H9 (cell line): ENCODE measurements around the gene FAF1. TPM values are rescaled to one million over a fixed set of nuclear protein-coding genes. Genes with fewer than 3 reads are reported as not detected.

ENCODE experiments used
- DNase-seq: peaks from one replicate; pipeline ENCODE4 v3.0.0-alpha.2; 2017
- H2AFZ ChIP-seq: one replicate; pipeline ENCODE4 v1.6.1; 2013; ENCODE audit warnings: mild to moderate bottlenecking, low read length, control low read depth, moderate library complexity
- H2AK5ac ChIP-seq: 2 replicates; pipeline ENCODE4 v1.6.1; 2013; ENCODE audit warnings: low read length, control low read depth, mixed read lengths; ENCODE audit not compliant: insufficient read length
- H2BK120ac ChIP-seq: one replicate; pipeline ENCODE4 v1.6.1; 2013; ENCODE audit warnings: low read depth, mild to moderate bottlenecking, low read length, control low read depth, inconsistent platforms; ENCODE audit not compliant: poor library complexity, severe bottlenecking
- H2BK12ac ChIP-seq: 2 replicates; pipeline ENCODE4 v1.6.1; 2013; ENCODE audit warnings: low read length, control low read depth, mixed read lengths, low read depth; ENCODE audit not compliant: insufficient read length
- H2BK15ac ChIP-seq: 2 replicates; pipeline ENCODE4 v1.6.1; 2013; ENCODE audit warnings: low read depth, low read length, control low read depth
- H2BK20ac ChIP-seq: one replicate; pipeline ENCODE4 v1.6.1; 2013; ENCODE audit warnings: low read depth, mild to moderate bottlenecking, low read length, control low read depth, inconsistent platforms; ENCODE audit not compliant: poor library complexity, severe bottlenecking
- H2BK5ac ChIP-seq: 2 replicates; pipeline ENCODE4 v1.6.1; 2013; ENCODE audit warnings: low read length, control low read depth, mixed read lengths; ENCODE audit not compliant: insufficient read length
- H3K14ac ChIP-seq: 2 replicates; pipeline ENCODE4 v1.6.1; 2013; ENCODE audit warnings: low read length, control low read depth; ENCODE audit not compliant: insufficient read depth
- H3K18ac ChIP-seq: 2 replicates; pipeline ENCODE4 v1.6.1; 2013; ENCODE audit warnings: low read depth, mild to moderate bottlenecking, mixed read lengths, low read length, control low read depth; ENCODE audit not compliant: insufficient read length
- H3K23ac ChIP-seq: 2 replicates; pipeline ENCODE4 v1.6.1; 2013; ENCODE audit warnings: low read length, control low read depth, mixed read lengths, low read depth; ENCODE audit not compliant: insufficient read length
- H3K23me2 ChIP-seq: 2 replicates; pipeline ENCODE4 v1.6.1; 2013; ENCODE audit warnings: low read depth, mild to moderate bottlenecking, mixed read lengths, low read length, control low read depth; ENCODE audit not compliant: insufficient read length, poor library complexity, severe bottlenecking
- H3K27ac ChIP-seq: 2 replicates; pipeline ENCODE4 v1.5.1; 2013; ENCODE audit warnings: low read length, control low read depth, mixed read lengths, low read depth; ENCODE audit not compliant: insufficient read length
- H3K27me3 ChIP-seq: 2 replicates; pipeline ENCODE4 v1.6.1; 2013; ENCODE audit warnings: low read length, control low read depth, inconsistent platforms; ENCODE audit not compliant: insufficient read depth
- H3K4ac ChIP-seq: 2 replicates; pipeline ENCODE4 v1.6.1; 2013; ENCODE audit warnings: low read depth, mild to moderate bottlenecking, control low read depth, inconsistent platforms, low read length, moderate library complexity
- H3K4me1 ChIP-seq: 2 replicates; pipeline ENCODE4 v1.6.1; 2013; ENCODE audit warnings: low read length, control low read depth, inconsistent platforms; ENCODE audit not compliant: insufficient read depth
- H3K4me2 ChIP-seq: 2 replicates; pipeline ENCODE4 v1.6.1; 2013; ENCODE audit warnings: low read length, control low read depth, mixed read lengths; ENCODE audit not compliant: insufficient read length, insufficient read depth
- H3K56ac ChIP-seq: 2 replicates; pipeline ENCODE4 v1.6.1; 2013; ENCODE audit warnings: low read depth, mild to moderate bottlenecking, mixed read lengths, low read length, control low read depth; ENCODE audit not compliant: insufficient read length
- H3K79me1 ChIP-seq: 2 replicates; pipeline ENCODE4 v1.6.1; 2013; ENCODE audit warnings: low read depth, mild to moderate bottlenecking, moderate library complexity, low read length, control low read depth, inconsistent platforms; ENCODE audit not compliant: insufficient read depth, poor library complexity, severe bottlenecking
- H3K79me2 ChIP-seq: 2 replicates; pipeline ENCODE4 v1.6.1; 2013; ENCODE audit warnings: low read length, control low read depth, inconsistent platforms; ENCODE audit not compliant: insufficient read depth
- H3K9ac ChIP-seq: 2 replicates; pipeline ENCODE4 v1.6.1; 2013; ENCODE audit warnings: low read length, control low read depth, mixed read lengths; ENCODE audit not compliant: insufficient read length; ENCODE audit errors: extremely low read depth
- H3K9me3 ChIP-seq: one replicate; pipeline ENCODE4 v1.6.1; 2013; ENCODE audit warnings: low read depth, low read length, inconsistent platforms; ENCODE audit not compliant: control insufficient read depth
- H3T11ph ChIP-seq: one replicate; pipeline ENCODE4 v1.6.1; 2013; ENCODE audit warnings: mild to moderate bottlenecking, low read length, control low read depth, inconsistent platforms
- H4K20me1 ChIP-seq: one replicate; pipeline ENCODE4 v1.6.1; 2013; ENCODE audit not compliant: control insufficient read depth, insufficient read length, insufficient read depth
- H4K5ac ChIP-seq: 2 replicates; pipeline ENCODE4 v1.6.1; 2013; ENCODE audit warnings: low read depth, mild to moderate bottlenecking, mixed read lengths, low read length, control low read depth; ENCODE audit not compliant: insufficient read length
- H4K8ac ChIP-seq: replicated peaks from 2 replicates; pipeline ENCODE4 v1.6.1; 2013; ENCODE audit warnings: low read length, control low read depth, mixed read lengths, low read depth; ENCODE audit not compliant: insufficient read length
- H4K91ac ChIP-seq: 2 replicates; pipeline ENCODE4 v1.6.1; 2013; ENCODE audit warnings: low read depth, mild to moderate bottlenecking, moderate library complexity, mixed read lengths, low read length, control low read depth; ENCODE audit not compliant: insufficient read length
- H3K27ac Mint-ChIP-seq, 3 experiments: 2 replicates in 2 of 3; 3 replicates in 1 of 3; pipeline ENCODE4 v1.8.0; 2020 to 2021; ENCODE audit warnings: mixed read lengths in 3 of 3, mild to moderate bottlenecking in 1 of 3, moderate library complexity in 1 of 3
- H3K27me3 Mint-ChIP-seq: 2 replicates; pipeline ENCODE4 v1.8.0; 2021; ENCODE audit warnings: low read depth, mild to moderate bottlenecking, moderate library complexity, mixed read lengths
- H3K36me3 Mint-ChIP-seq, 3 experiments: 2 replicates in 2 of 3; 3 replicates in 1 of 3; pipeline ENCODE4 v1.8.0; 2020 to 2021; ENCODE audit warnings: low read depth in 3 of 3, mixed read lengths in 3 of 3; ENCODE audit not compliant: insufficient read depth in 1 of 3
- H3K4me1 Mint-ChIP-seq, 2 experiments: 2 replicates each; pipeline ENCODE4 v1.8.0; 2020; ENCODE audit warnings: mixed read lengths in 2 of 2
- H3K4me3 Mint-ChIP-seq, 2 experiments: 2 replicates in 1 of 2; 3 replicates in 1 of 2; pipeline ENCODE4 v1.8.0; 2020 to 2021; ENCODE audit warnings: mild to moderate bottlenecking in 2 of 2, mixed read lengths in 2 of 2, moderate library complexity in 1 of 2
- H3K9me3 Mint-ChIP-seq, 2 experiments: 2 replicates in 1 of 2; 3 replicates in 1 of 2; pipeline ENCODE4 v1.8.0; 2020; ENCODE audit warnings: mild to moderate bottlenecking in 2 of 2, mixed read lengths in 2 of 2, moderate library complexity in 1 of 2
- WGBS: extraction: QIAGEN DNeasy Blood & Tissue Kit; methylation state at CpG from one replicate; pipeline ENCODE4 v1.1.7; 2013; ENCODE audit warnings: missing lambda C conversion rate, low lambda C conversion rate, mixed read lengths; ENCODE audit not compliant: insufficient read length; ENCODE audit errors: extremely low coverage; 5-methylcytosine and 5-hydroxymethylcytosine counted together
- total RNA-seq: library from RNA; stranded (reverse); gene quantifications from 2 replicates; pipeline ENCODE4 v1.2.1, GENCODE V29; 2021
- TF ChIP-seq, protein P1 (sequence below): fragments of 200-600 bp; sonication (generic); conservative IDR thresholded peaks from 3 replicates; pipeline ENCODE4 v1.8.0; 2021; ENCODE audit warnings: antibody characterized with exemption, mild to moderate bottlenecking

FAF1 gene
- total RNA-seq, 1 experiment from 2014 or later, result 60.8 TPM

DNA sequence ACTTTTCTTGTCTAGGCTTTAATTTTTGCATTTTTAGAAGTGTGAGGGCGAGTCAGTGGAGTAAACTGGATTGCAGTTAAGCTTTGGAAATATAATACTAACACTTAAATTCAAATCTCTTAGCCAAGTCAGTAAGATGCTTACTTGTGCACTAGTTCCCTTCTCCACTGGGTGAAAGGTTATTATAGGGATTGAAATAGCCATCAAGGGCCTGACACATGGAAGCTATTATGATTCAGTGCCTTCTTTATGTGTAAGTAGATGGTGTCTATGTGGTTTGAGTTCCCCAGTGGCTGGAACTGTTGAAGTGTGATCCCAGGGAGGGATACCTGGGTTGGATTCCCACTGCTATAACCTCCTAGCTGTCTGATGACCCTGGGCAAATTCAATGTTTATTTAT is 512.1 kb downstream of the FAF1 start:
- Histone ChIP-seq H2AK5ac (no peak overlapping the region), H2BK20ac (no peak overlapping the region), H2BK5ac (no peak overlapping the region), H4K20me1 (no peaks in the 10 kb centered on the region), H3K9ac (no peak overlapping the region), H3T11ph (no peak overlapping the region), H3K4me2 (no peak overlapping the region), H2BK120ac (no peak overlapping the region), H3K56ac (no peak overlapping the region), H3K23ac (no peak overlapping the region), H3K9me3 (no peaks in the 10 kb centered on the region), H4K5ac (no peak overlapping the region), H3K18ac (no peak overlapping the region), H3K27me3 (no peaks in the 10 kb centered on the region), H3K14ac (no peak overlapping the region), H4K91ac (no peak overlapping the region), H2BK15ac (no peak overlapping the region), H2BK12ac (no peak overlapping the region), H4K8ac (no peak overlapping the region), H3K79me2 (no peaks in the 10 kb centered on the region), H3K23me2 (no peaks in the 10 kb centered on the region), H2AFZ (no peak overlapping the region), H3K27ac (no peak overlapping the region), H3K79me1 (no peaks in the 10 kb centered on the region), H3K4me1 (no peaks in the 10 kb centered on the region), H3K4ac (no peak overlapping the region)
- Mint-ChIP-seq H3K36me3 (no peaks in the 10 kb centered on the region), H3K27me3 (no peaks in the 10 kb centered on the region), H3K27ac (no peak overlapping the region), H3K4me3 (no peak overlapping the region), H3K4me1 (peaks cover 0 to 4% of the 10 kb centered on the region in 2 experiments; a peak in 2 of 4 replicates), H3K9me3 (no peaks in the 10 kb centered on the region)
- WGBS, result no CpG with 5 or more reads among the region's 1 CpG
- DNase-seq, result no peak
- TF ChIP-seq, protein P1, sequence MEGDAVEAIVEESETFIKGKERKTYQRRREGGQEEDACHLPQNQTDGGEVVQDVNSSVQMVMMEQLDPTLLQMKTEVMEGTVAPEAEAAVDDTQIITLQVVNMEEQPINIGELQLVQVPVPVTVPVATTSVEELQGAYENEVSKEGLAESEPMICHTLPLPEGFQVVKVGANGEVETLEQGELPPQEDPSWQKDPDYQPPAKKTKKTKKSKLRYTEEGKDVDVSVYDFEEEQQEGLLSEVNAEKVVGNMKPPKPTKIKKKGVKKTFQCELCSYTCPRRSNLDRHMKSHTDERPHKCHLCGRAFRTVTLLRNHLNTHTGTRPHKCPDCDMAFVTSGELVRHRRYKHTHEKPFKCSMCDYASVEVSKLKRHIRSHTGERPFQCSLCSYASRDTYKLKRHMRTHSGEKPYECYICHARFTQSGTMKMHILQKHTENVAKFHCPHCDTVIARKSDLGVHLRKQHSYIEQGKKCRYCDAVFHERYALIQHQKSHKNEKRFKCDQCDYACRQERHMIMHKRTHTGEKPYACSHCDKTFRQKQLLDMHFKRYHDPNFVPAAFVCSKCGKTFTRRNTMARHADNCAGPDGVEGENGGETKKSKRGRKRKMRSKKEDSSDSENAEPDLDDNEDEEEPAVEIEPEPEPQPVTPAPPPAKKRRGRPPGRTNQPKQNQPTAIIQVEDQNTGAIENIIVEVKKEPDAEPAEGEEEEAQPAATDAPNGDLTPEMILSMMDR, result no peak
